H1 (cell line): Measurements from ENCODE around the gene C10orf120. TPM values are rescaled to one million over a fixed set of nuclear protein-coding genes. Genes with fewer than 3 reads are reported as not detected.

Experiments
- CTCF ChIA-PET: fragments of 300-600 bp; sonication (Branson Sonifier 250); formaldehyde crosslinking; loops from one replicate; lab custom pipeline; 2021; ENCODE audit not compliant: partially characterized antibody; lab: Charles Lee
- POLR2A ChIA-PET: fragments of 300-600 bp; sonication (Branson Sonifier 250); formaldehyde crosslinking; loops from one replicate; lab custom pipeline; 2021; ENCODE audit warnings: inconsistent platforms; ENCODE audit not compliant: partially characterized antibody; lab: Charles Lee
- DNase-seq, 2 experiments: peaks; one replicate each; pipeline versions ENCODE4 v3.0.0 to v3.0.0-alpha.2; 2010 to 2022; ENCODE audit warnings: low spot score in 2 of 2, low read depth in 1 of 2, mixed read lengths in 1 of 2
- FAIRE-seq: peaks from 2 replicates; lab custom pipeline; 2011; peaks lifted over from hg19 to GRCh38; lab: Jason Lieb, UNC
- H2AFZ ChIP-seq: 2 replicates; pipeline ENCODE4 v1.8.1; 2012; ENCODE audit warnings: low read length, inconsistent platforms
- H2AK5ac ChIP-seq: 2 replicates; pipeline ENCODE4 v1.6.1; 2013; ENCODE audit warnings: low read depth, low read length
- H2BK120ac ChIP-seq: replicated peaks from 2 replicates; pipeline ENCODE3; 2013; ENCODE audit warnings: low read depth, low read length, inconsistent platforms
- H2BK12ac ChIP-seq: 2 replicates; pipeline ENCODE4 v1.6.1; 2013; ENCODE audit warnings: low read depth, low read length
- H2BK15ac ChIP-seq: 2 replicates; pipeline ENCODE4 v1.6.1; 2013; ENCODE audit warnings: low read length
- H2BK20ac ChIP-seq: 2 replicates; pipeline ENCODE4 v1.6.1; 2013; ENCODE audit warnings: low read length
- H2BK5ac ChIP-seq: 2 replicates; pipeline ENCODE4 v1.6.1; 2013; ENCODE audit warnings: low read depth, low read length
- H3K14ac ChIP-seq: 2 replicates; pipeline ENCODE4 v1.6.1; 2013; ENCODE audit warnings: inconsistent platforms; ENCODE audit not compliant: insufficient read length
- H3K18ac ChIP-seq: 2 replicates; pipeline ENCODE4 v1.6.1; 2013; ENCODE audit warnings: low read length; ENCODE audit errors: extremely low read depth
- H3K23ac ChIP-seq: 2 replicates; pipeline ENCODE4 v1.6.1; 2013; ENCODE audit warnings: inconsistent platforms; ENCODE audit not compliant: insufficient read length
- H3K23me2 ChIP-seq: 2 replicates; pipeline ENCODE4 v1.6.1; 2013; ENCODE audit warnings: low read depth, low read length
- H3K27ac ChIP-seq: 2 replicates; pipeline ENCODE4 v1.6.1; 2011; ENCODE audit warnings: low read depth, low read length, inconsistent platforms
- H3K27me3 ChIP-seq, 4 experiments: replicated peaks in 1 of 4; 1 replicate in 1 of 4; 2 replicates in 3 of 4; pipeline versions ENCODE4 v1.6.1 to v1.8.1; 2011 to 2013; ENCODE audit warnings: low read length in 3 of 4, mild to moderate bottlenecking in 3 of 4, inconsistent platforms in 2 of 4, mixed read lengths in 2 of 4, moderate library complexity in 1 of 4; ENCODE audit not compliant: control insufficient read depth in 3 of 4, insufficient read depth in 3 of 4; ENCODE audit errors: extremely low read depth in 1 of 4
- H3K36me3 ChIP-seq, 4 experiments: 2 replicates each; pipeline versions ENCODE4 v1.6.1 to v1.8.1; 2011 to 2013; ENCODE audit warnings: mild to moderate bottlenecking in 4 of 4, low read length in 3 of 4, moderate library complexity in 2 of 4, control low read depth in 1 of 4, inconsistent platforms in 1 of 4; ENCODE audit not compliant: insufficient read depth in 4 of 4, control insufficient read depth in 2 of 4
- H3K4ac ChIP-seq: replicated peaks from 2 replicates; pipeline ENCODE3; 2013; ENCODE audit warnings: low read length, low read depth, mixed read lengths, inconsistent platforms; ENCODE audit not compliant: insufficient read length
- H3K4me1 ChIP-seq, 4 experiments: replicated peaks in 1 of 4; 1 replicate in 1 of 4; 2 replicates in 3 of 4; pipeline versions ENCODE4 v1.6.1 to v1.8.1; 2011 to 2013; ENCODE audit warnings: low read length in 3 of 4, inconsistent platforms in 2 of 4, mixed read lengths in 1 of 4; ENCODE audit not compliant: insufficient read depth in 4 of 4, control insufficient read depth in 3 of 4
- H3K4me2 ChIP-seq, 2 experiments: 2 replicates each; pipeline versions ENCODE4 v1.6.1 to v1.8.1; 2011 to 2013; ENCODE audit warnings: low read depth in 2 of 2, low read length in 2 of 2, control low read depth in 1 of 2, inconsistent platforms in 1 of 2, mild to moderate bottlenecking in 1 of 2; ENCODE audit not compliant: insufficient read depth in 1 of 2
- H3K4me3 ChIP-seq, 4 experiments: fragments of 200-600, 300-600 bp in 1 of 4; sonication (generic), shearing (Covaris generic), sonication (Bioruptor Twin) in 1 of 4; 2 replicates each; pipeline versions ENCODE4 v1.5.1 to v1.8.1; 2011 to 2016; ENCODE audit warnings: low read length in 4 of 4, low read depth in 3 of 4, control low read depth in 2 of 4, inconsistent platforms in 2 of 4, mild to moderate bottlenecking in 2 of 4, mixed read lengths in 1 of 4, moderate library complexity in 1 of 4; ENCODE audit not compliant: insufficient read depth in 2 of 4; ENCODE audit errors: extremely low read depth in 1 of 4
- H3K56ac ChIP-seq: replicated peaks from 2 replicates; pipeline ENCODE3; 2013; ENCODE audit warnings: low read depth, mild to moderate bottlenecking, mixed read lengths, low read length, inconsistent platforms; ENCODE audit not compliant: insufficient read length
- H3K79me1 ChIP-seq: 2 replicates; pipeline ENCODE4 v1.6.1; 2013; ENCODE audit warnings: low read depth, low read length, control low read depth
- H3K79me2 ChIP-seq, 2 experiments: 2 replicates each; pipeline versions ENCODE4 v1.6.1 to v1.8.1; 2012 to 2013; ENCODE audit warnings: low read length in 2 of 2, mild to moderate bottlenecking in 2 of 2, inconsistent platforms in 1 of 2; ENCODE audit not compliant: insufficient read depth in 2 of 2, control insufficient read depth in 1 of 2
- H3K9ac ChIP-seq, 4 experiments: replicated peaks in 1 of 4; 1 replicate in 1 of 4; 2 replicates in 3 of 4; pipeline versions ENCODE4 v1.6.1 to v1.8.1; 2011 to 2013; ENCODE audit warnings: low read depth in 3 of 4, low read length in 3 of 4, control low read depth in 2 of 4, mild to moderate bottlenecking in 2 of 4, moderate library complexity in 2 of 4, inconsistent platforms in 1 of 4; ENCODE audit errors: extremely low read depth in 1 of 4
- H3K9me3 ChIP-seq, 2 experiments: 2 replicates each; pipeline versions ENCODE4 v1.6.1 to v1.8.1; 2012 to 2013; ENCODE audit warnings: mild to moderate bottlenecking in 2 of 2, moderate library complexity in 2 of 2, control low read depth in 1 of 2, inconsistent platforms in 1 of 2, low read depth in 1 of 2, low read length in 1 of 2, mixed read lengths in 1 of 2; ENCODE audit not compliant: insufficient read depth in 2 of 2
- H4K20me1 ChIP-seq, 2 experiments: replicated peaks in 1 of 2; 2 replicates each; pipeline versions ENCODE3 to v1.8.1; 2011 to 2013; ENCODE audit warnings: inconsistent platforms in 2 of 2, low read length in 2 of 2, mild to moderate bottlenecking in 1 of 2; ENCODE audit not compliant: insufficient read depth in 2 of 2, control insufficient read depth in 1 of 2
- H4K5ac ChIP-seq: 2 replicates; pipeline ENCODE4 v1.6.1; 2013; ENCODE audit warnings: low read length, low read depth, mixed read lengths, inconsistent platforms; ENCODE audit not compliant: insufficient read length
- H4K8ac ChIP-seq: 2 replicates; pipeline ENCODE4 v1.8.0; 2013; ENCODE audit warnings: mild to moderate bottlenecking, moderate library complexity, low read length, inconsistent platforms; ENCODE audit not compliant: insufficient read depth; ENCODE audit errors: extremely low read depth
- H4K91ac ChIP-seq: replicated peaks from 2 replicates; pipeline ENCODE3; 2013; ENCODE audit warnings: low read length, mixed read lengths, inconsistent platforms; ENCODE audit not compliant: insufficient read length
- BRCA1 ChIP-seq: IDR thresholded peaks from 2 replicates; pipeline ENCODE4 v1.6.1; 2012; ENCODE audit warnings: low read depth, low read length, improper control_type of control experiment
- CBX8 ChIP-seq: fragments of 300-800, 300-1000 bp; sonication (generic); IDR thresholded peaks from 2 replicates; pipeline ENCODE4 v1.7.1; 2016; ENCODE audit warnings: low read depth, low read length, borderline replicate concordance
- FOSL1 ChIP-seq: IDR thresholded peaks from 2 replicates; pipeline ENCODE4 v1.6.1; 2011; ENCODE audit warnings: mild to moderate bottlenecking, low read depth, low read length, moderate library complexity; ENCODE audit not compliant: insufficient read depth
- GABPA ChIP-seq: IDR thresholded peaks from 2 replicates; pipeline ENCODE4 v1.6.1; 2011; ENCODE audit warnings: mild to moderate bottlenecking, low read length, moderate library complexity, borderline replicate concordance; ENCODE audit not compliant: insufficient read depth
- KDM4A ChIP-seq: IDR thresholded peaks from one replicate; pipeline ENCODE4 v1.7.1; 2012; ENCODE audit warnings: low read depth, mild to moderate bottlenecking, moderate library complexity, low read length, inconsistent platforms; ENCODE audit not compliant: severe bottlenecking
- KDM5A ChIP-seq: fragments of 200-600 bp; IDR thresholded peaks from 2 replicates; pipeline ENCODE4 v1.7.1; 2012; ENCODE audit warnings: mild to moderate bottlenecking, low read length, inconsistent platforms, mixed read lengths
- NRF1 ChIP-seq: IDR thresholded peaks from 2 replicates; pipeline ENCODE4 v1.6.1; 2011; ENCODE audit warnings: mild to moderate bottlenecking, low read depth, low read length, improper control_type of control experiment
- POLR2AphosphoS5 ChIP-seq: IDR thresholded peaks from 2 replicates; pipeline ENCODE4 v1.6.1; 2011; ENCODE audit warnings: low read depth, low read length
- RXRA ChIP-seq: IDR thresholded peaks from 2 replicates; pipeline ENCODE4 v1.6.1; 2011; ENCODE audit warnings: low read depth, mild to moderate bottlenecking, low read length, moderate library complexity; ENCODE audit not compliant: insufficient read depth
- SIX5 ChIP-seq: IDR thresholded peaks from 2 replicates; pipeline ENCODE4 v1.6.1; 2011; ENCODE audit warnings: mild to moderate bottlenecking, low read depth, low read length
- YY1 ChIP-seq: IDR thresholded peaks from 2 replicates; pipeline ENCODE4 v1.6.1; 2011; ENCODE audit warnings: low read depth, mild to moderate bottlenecking, low read length
- WGBS, 2 experiments: shearing (Covaris generic) in 1 of 2; methylation state at CpG; one replicate each; pipeline versions ENCODE4 v1.1.6 to v1.1.7; 2013 to 2015; ENCODE audit warnings: low lambda C conversion rate in 2 of 2, mixed read lengths in 2 of 2, inconsistent platforms in 1 of 2, low coverage in 1 of 2, missing lambda C conversion rate in 1 of 2; ENCODE audit not compliant: insufficient replicate concordance in 2 of 2, insufficient coverage in 1 of 2, insufficient read length in 1 of 2; ENCODE audit errors: extremely low coverage in 1 of 2, missing lambda C conversion rate in 1 of 2; 5-methylcytosine and 5-hydroxymethylcytosine counted together
- polyA plus RNA-seq, 7 experiments: library from polyadenylated mRNA; depleted of rRNA in 3 of 7; stranded (reverse) in 5 of 7; unstranded in 2 of 7; fragments of >200 nt in 5 of 7; fragments of 200-250 nt in 2 of 7; gene quantifications; 1 replicate in 5 of 7; 2 replicates in 1 of 7; 4 replicates in 1 of 7; pipeline versions ENCODE4 v1.2.1 to v1.2.3, GENCODE V29; 2011 to 2013; ENCODE audit warnings: missing spikeins in 2 of 7, mixed read lengths in 2 of 7
- total RNA-seq: library from RNA; stranded (reverse); fragmentation: NEBNext Ultra II Directional; extraction: Animal tissue kit (Norgen Biotek cat#: 25700); gene quantifications from 2 replicates; pipeline ENCODE4 v1.2.1, GENCODE V29; 2021
- TF ChIP-seq, protein P1 (sequence below), 3 experiments: IDR thresholded peaks; 1 replicate in 2 of 3; 2 replicates in 1 of 3; pipeline versions ENCODE4 v1.5.1 to v1.6.1; 2011; ENCODE audit warnings: low read length in 3 of 3, mild to moderate bottlenecking in 3 of 3, inconsistent platforms in 2 of 3, low read depth in 1 of 3, moderate library complexity in 1 of 3; ENCODE audit not compliant: insufficient read depth in 1 of 3; ENCODE audit errors: control extremely low read depth in 1 of 3

C10orf120 gene
- total and polyA plus RNA-seq, 2 of the 8 experiments (the other 6 are each of a cell fraction or from before 2014, with no cell fraction given): not detected

GRCh38 chr10:122701652-122702051, 2.0 kb upstream of the C10orf120 start:
- no peaks in the 10 kb centered on the region for H3K79me1 ChIP-seq
- no peak for DNase-seq
- 84% methylated on average over 2 of the region's 2 CpGs; no CpG with 5 or more reads in 1 of the 2 experiments for WGBS, 2 experiments
- TF ChIP-seq, protein P1, sequence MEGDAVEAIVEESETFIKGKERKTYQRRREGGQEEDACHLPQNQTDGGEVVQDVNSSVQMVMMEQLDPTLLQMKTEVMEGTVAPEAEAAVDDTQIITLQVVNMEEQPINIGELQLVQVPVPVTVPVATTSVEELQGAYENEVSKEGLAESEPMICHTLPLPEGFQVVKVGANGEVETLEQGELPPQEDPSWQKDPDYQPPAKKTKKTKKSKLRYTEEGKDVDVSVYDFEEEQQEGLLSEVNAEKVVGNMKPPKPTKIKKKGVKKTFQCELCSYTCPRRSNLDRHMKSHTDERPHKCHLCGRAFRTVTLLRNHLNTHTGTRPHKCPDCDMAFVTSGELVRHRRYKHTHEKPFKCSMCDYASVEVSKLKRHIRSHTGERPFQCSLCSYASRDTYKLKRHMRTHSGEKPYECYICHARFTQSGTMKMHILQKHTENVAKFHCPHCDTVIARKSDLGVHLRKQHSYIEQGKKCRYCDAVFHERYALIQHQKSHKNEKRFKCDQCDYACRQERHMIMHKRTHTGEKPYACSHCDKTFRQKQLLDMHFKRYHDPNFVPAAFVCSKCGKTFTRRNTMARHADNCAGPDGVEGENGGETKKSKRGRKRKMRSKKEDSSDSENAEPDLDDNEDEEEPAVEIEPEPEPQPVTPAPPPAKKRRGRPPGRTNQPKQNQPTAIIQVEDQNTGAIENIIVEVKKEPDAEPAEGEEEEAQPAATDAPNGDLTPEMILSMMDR (IDR thresholded peaks at IDR 0.05; ENCODE audit: control extremely low read depth in 1 of 3, insufficient read depth in 1 of 3, low read depth in 1 of 3, low read length in 3 of 3): no peak
- TF ChIP-seq SIX5: no peak
- no peak for TF ChIP-seq KDM5A
- no peak for TF ChIP-seq YY1
- TF ChIP-seq FOSL1: no peak
- TF ChIP-seq NRF1: no peak
- no peak for TF ChIP-seq BRCA1
- no peak for TF ChIP-seq KDM4A
- no peak for TF ChIP-seq CBX8
- no peak for TF ChIP-seq POLR2AphosphoS5
- no peak for TF ChIP-seq GABPA
- TF ChIP-seq RXRA: no peak

More at GRCh38 chr10:122701652-122702051, 2.0 kb upstream of the C10orf120 start:
- Histone ChIP-seq H2AK5ac (no peak overlapping the region), H3K9me3 (no peaks in the 10 kb centered on the region), H4K8ac (no peak overlapping the region), H2BK15ac (no peak overlapping the region), H2AFZ (no peak overlapping the region; the same call in 1 of the 2 replicates), H3K23me2 (peaks cover 3% of the 10 kb centered on the region; the same call in 1 of the 2 replicates), H3K9ac (no peak overlapping the region), H3K14ac (no peak overlapping the region), H2BK120ac (no peak overlapping the region), H4K20me1 (no peaks in the 10 kb centered on the region), H3K79me2 (no peaks in the 10 kb centered on the region), H3K4me3 (no peak overlapping the region), H3K56ac (no peak overlapping the region), H2BK20ac (no peak overlapping the region), H3K23ac (no peak overlapping the region), H3K36me3 (no peaks in the 10 kb centered on the region; a peak in 1 of 8 replicates), H2BK5ac (no peak overlapping the region), H3K27ac (no peak overlapping the region), H3K4me2 (no peak overlapping the region), H3K27me3 (no peaks in the 10 kb centered on the region), H3K18ac (no peak overlapping the region), H4K5ac (no peak overlapping the region), H3K4ac (no peak overlapping the region), H2BK12ac (no peak overlapping the region), H3K4me1 (no peaks in the 10 kb centered on the region), H4K91ac (no peak overlapping the region)
- FAIRE-seq: no peak
- ChIA-PET CTCF (interaction anchor here (0.6 to 1.6 kb wide), 6 partner anchors 12 to 403 kb away, joined by 3 to 6 read pairs (median 5); no protein-coding TSS in a partner anchor), POLR2A (no interaction called here)
